H1 (cell line): Measurements from ENCODE around the gene PTPN7. TPM values are rescaled to one million over a fixed set of nuclear protein-coding genes. Genes with fewer than 3 reads are reported as not detected.

Experiments used
- CREB1 ChIP-seq: IDR thresholded peaks from 2 replicates; pipeline ENCODE4 v1.6.1; 2012; ENCODE audit warnings: inconsistent platforms
- EGR1 ChIP-seq: IDR thresholded peaks from 2 replicates; pipeline ENCODE4 v1.6.1; 2011; ENCODE audit warnings: low read depth, low read length, borderline replicate concordance
- EP300 ChIP-seq, 2 experiments: IDR thresholded peaks; 1 replicate in 1 of 2; 2 replicates in 1 of 2; pipeline ENCODE4 v1.6.1; 2011 to 2012; ENCODE audit warnings: low read depth in 2 of 2, low read length in 2 of 2, mild to moderate bottlenecking in 2 of 2, borderline replicate concordance in 1 of 2, inconsistent platforms in 1 of 2, moderate library complexity in 1 of 2
- SAP30 ChIP-seq: fragments of 300-600 bp; sonication (generic); IDR thresholded peaks from 2 replicates; pipeline ENCODE4 v1.7.1; 2012; ENCODE audit warnings: low read length, moderate library complexity, mild to moderate bottlenecking, inconsistent platforms; ENCODE audit not compliant: insufficient read depth, insufficient replicate concordance
- SIRT6 ChIP-seq: IDR thresholded peaks from one replicate; pipeline ENCODE4 v1.7.1; 2012; ENCODE audit warnings: low read length, inconsistent platforms
- polyA plus RNA-seq, 7 experiments: library from polyadenylated mRNA; depleted of rRNA in 3 of 7; stranded (reverse) in 5 of 7; unstranded in 2 of 7; fragments of >200 nt in 5 of 7; fragments of 200-250 nt in 2 of 7; gene quantifications; 1 replicate in 5 of 7; 2 replicates in 1 of 7; 4 replicates in 1 of 7; pipeline versions ENCODE4 v1.2.1 to v1.2.3, GENCODE V29; 2011 to 2013; ENCODE audit warnings: missing spikeins in 2 of 7, mixed read lengths in 2 of 7
- total RNA-seq: library from RNA; stranded (reverse); fragmentation: NEBNext Ultra II Directional; extraction: Animal tissue kit (Norgen Biotek cat#: 25700); gene quantifications from 2 replicates; pipeline ENCODE4 v1.2.1, GENCODE V29; 2021
- TF ChIP-seq, protein P1 (sequence below): IDR thresholded peaks from 2 replicates; pipeline ENCODE4 v1.6.1; 2012; ENCODE audit warnings: inconsistent platforms

PTPN7 gene
- total and polyA plus RNA-seq, 2 of the 8 experiments (the other 6 are each of a cell fraction or from before 2014, with no cell fraction given): 0.20 TPM; not detected in 1

DNA sequence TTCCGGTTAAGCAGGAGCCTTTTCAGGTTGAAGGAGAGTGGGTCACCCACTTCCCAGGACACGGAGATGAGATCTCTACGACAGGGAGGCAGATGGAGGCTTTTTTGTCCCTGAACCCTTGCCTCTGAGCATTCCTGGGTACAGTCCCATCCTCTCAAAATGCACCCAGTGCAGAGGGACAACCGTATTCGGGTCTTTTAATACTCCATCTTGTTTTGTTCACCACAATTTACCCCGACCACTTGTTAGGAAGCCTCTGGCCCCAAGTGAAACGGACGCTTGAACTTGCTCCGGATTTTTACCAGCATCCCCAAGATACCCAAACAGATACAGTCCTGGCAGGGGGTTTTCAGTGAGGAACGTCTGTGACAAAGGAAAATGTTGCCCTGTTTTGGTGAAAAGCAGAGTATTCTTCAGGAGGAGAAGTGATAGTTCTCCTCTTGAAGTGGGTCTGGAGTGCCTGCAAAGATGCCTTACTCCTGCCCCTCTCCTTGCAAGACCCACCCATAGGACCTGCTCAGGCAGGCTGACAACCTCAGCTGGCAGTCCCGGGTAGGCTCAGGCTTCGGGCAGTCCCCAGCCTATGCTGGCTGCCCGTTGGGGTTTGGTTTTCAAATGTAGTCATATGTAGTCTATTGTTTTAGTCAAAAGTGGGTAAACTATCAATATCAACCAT, 15.2 kb downstream of the PTPN7 start (continued):
- TF ChIP-seq CREB1 (no peak), EGR1 (no peak), EP300 (IDR thresholded peaks at IDR 0.05; ENCODE audit: borderline replicate concordance in 1 of 2, low read depth in 2 of 2, low read length in 2 of 2) (no peak), SAP30 (no peak), SIRT6 (no peak)
- TF ChIP-seq, protein P1, sequence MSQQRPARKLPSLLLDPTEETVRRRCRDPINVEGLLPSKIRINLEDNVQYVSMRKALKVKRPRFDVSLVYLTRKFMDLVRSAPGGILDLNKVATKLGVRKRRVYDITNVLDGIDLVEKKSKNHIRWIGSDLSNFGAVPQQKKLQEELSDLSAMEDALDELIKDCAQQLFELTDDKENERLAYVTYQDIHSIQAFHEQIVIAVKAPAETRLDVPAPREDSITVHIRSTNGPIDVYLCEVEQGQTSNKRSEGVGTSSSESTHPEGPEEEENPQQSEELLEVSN: no peak
